ENCODE results near the gene CDC42BPG. TPM values are rescaled to one million over a fixed set of nuclear protein-coding genes. Genes with fewer than 3 reads are reported as not detected.
A peak's percentile ranks its signal among the peaks of the same experiment; 100 is the strongest.

Gene CDC42BPG
- total RNA-seq: under 1 TPM; 0.50 to 0.61 TPM

- no peaks in the 10 kb centered on the region for H3K36me3 Mint-ChIP-seq
- ATAC-seq: peak; percentile 80
- H3K9me3 Mint-ChIP-seq (ENCODE audit: low read depth): no peaks in the 10 kb centered on the region
- peak; percentile 79 for DNase-seq
- H3K27ac Mint-ChIP-seq: peak within 1 kb of the TSS; percentile 45
- H3K4me3 Mint-ChIP-seq: peak within 1 kb of the TSS; percentile 59
- CTCF ChIA-PET: interaction anchor here (0.6 to 29.2 kb wide), 29 partner anchors 9 to 303 kb away, joined by 3 to 1163 read pairs (median 4); partner anchors contain the start of genes ARL2, BATF2, EHD1 and FAU
- H3K4me1 Mint-ChIP-seq: peaks cover 35% of the 10 kb centered on the region
- no peaks in the 10 kb centered on the region for H3K27me3 Mint-ChIP-seq
Measured at GRCh38 chr11:64844330-64845128, at the start of gene CDC42BPG. Gene CDC42BPG, minus strand, starts transcription at chr11:64844653. Its CDS starts 84 bp downstream, at chr11:64844569.

- ATAC-seq (no peak), DNase-seq (no peak)
- no peak overlapping the region for H3K4me3 Mint-ChIP-seq
- CTCF ChIA-PET: interaction anchor here (0.6 to 31.3 kb wide), 12 partner anchors 8 to 439 kb away, joined by 3 to 1163 read pairs (median 4); partner anchors contain the start of gene CDC42BPG
- no peaks in the 10 kb centered on the region for H3K4me1 Mint-ChIP-seq
- H3K9me3 Mint-ChIP-seq (ENCODE audit: low read depth): no peaks in the 10 kb centered on the region
- no peaks in the 10 kb centered on the region for H3K36me3 Mint-ChIP-seq
- no peaks in the 10 kb centered on the region for H3K27me3 Mint-ChIP-seq
- H3K27ac Mint-ChIP-seq: no peak overlapping the region
Measured at GRCh38 chr11:64893194-64894069, 49.0 kb upstream of the CDC42BPG start.

GRCh38 chr11:64892838-64893193 lies 48.4 kb upstream of the CDC42BPG start:
- peaks cover 5% of the 10 kb centered on the region for H3K4me1 Mint-ChIP-seq
- DNase-seq: no peak
- no peak for ATAC-seq
- H3K27ac Mint-ChIP-seq: no peak overlapping the region
- CTCF ChIA-PET: interaction anchor here (1.3 to 31.3 kb wide), 4 partner anchors 16 to 121 kb away, joined by 6 to 1163 read pairs (median 10); partner anchors contain the start of genes ARL2 and CDC42BPG
- H3K4me3 Mint-ChIP-seq: no peak overlapping the region
- no peaks in the 10 kb centered on the region for H3K9me3 Mint-ChIP-seq (ENCODE audit: low read depth)
- H3K27me3 Mint-ChIP-seq: no peaks in the 10 kb centered on the region
- H3K36me3 Mint-ChIP-seq: no peaks in the 10 kb centered on the region

GRCh38 chr11:64892411-64892831 lies 48.0 kb upstream of the CDC42BPG start:
- CTCF ChIA-PET: interaction anchor here (1.3 to 31.3 kb wide), 4 partner anchors 15 to 122 kb away, joined by 6 to 1163 read pairs (median 10); partner anchors contain the start of genes ARL2 and CDC42BPG
- no peak for ATAC-seq
- no peak for DNase-seq
- Mint-ChIP-seq H3K9me3 (ENCODE audit: low read depth) (no peaks in the 10 kb centered on the region), H3K4me3 (no peak overlapping the region), H3K36me3 (no peaks in the 10 kb centered on the region), H3K4me1 (peaks cover 8% of the 10 kb centered on the region), H3K27me3 (no peaks in the 10 kb centered on the region), H3K27ac (no peak overlapping the region)

GRCh38 chr11:64891880-64892279 lies 47.4 kb upstream of the CDC42BPG start:
- H3K4me1 Mint-ChIP-seq: peaks cover 11% of the 10 kb centered on the region
- no peak for ATAC-seq
- H3K27me3 Mint-ChIP-seq: no peaks in the 10 kb centered on the region
- no peak overlapping the region for H3K4me3 Mint-ChIP-seq
- no peak for DNase-seq
- H3K27ac Mint-ChIP-seq: no peak overlapping the region
- H3K9me3 Mint-ChIP-seq (ENCODE audit: low read depth): no peaks in the 10 kb centered on the region
- CTCF ChIA-PET: interaction anchor here (1.3 to 31.3 kb wide), 3 partner anchors 19 to 122 kb away, joined by 6 to 1163 read pairs (median 9); partner anchors contain the start of genes ARL2 and CDC42BPG
- H3K36me3 Mint-ChIP-seq: no peaks in the 10 kb centered on the region

- DNase-seq (no peak), ATAC-seq (no peak)
- CTCF ChIA-PET: interaction anchor here (1.3 to 31.3 kb wide), 5 partner anchors 9 to 123 kb away, joined by 4 to 1163 read pairs (median 7); partner anchors contain the start of genes ARL2, CDC42BPG and EHD1
- no peaks in the 10 kb centered on the region for H3K27me3 Mint-ChIP-seq
- H3K4me1 Mint-ChIP-seq: peaks cover 11% of the 10 kb centered on the region
- no peak overlapping the region for H3K27ac Mint-ChIP-seq
- no peaks in the 10 kb centered on the region for H3K36me3 Mint-ChIP-seq
- no peaks in the 10 kb centered on the region for H3K9me3 Mint-ChIP-seq (ENCODE audit: low read depth)
- no peak overlapping the region for H3K4me3 Mint-ChIP-seq
Measured at GRCh38 chr11:64891215-64891848, 46.9 kb upstream of the CDC42BPG start.

- Mint-ChIP-seq H3K27me3 (no peaks in the 10 kb centered on the region), H3K27ac (no peak overlapping the region), H3K36me3 (no peaks in the 10 kb centered on the region), H3K4me1 (peaks cover 18% of the 10 kb centered on the region), H3K9me3 (ENCODE audit: low read depth) (no peaks in the 10 kb centered on the region), H3K4me3 (no peak overlapping the region)
- DNase-seq: no peak
- ATAC-seq: no peak
- CTCF ChIA-PET: interaction anchor here (0.6 to 31.3 kb wide), 6 partner anchors 9 to 333 kb away, joined by 3 to 1163 read pairs (median 6); partner anchors contain the start of genes ARL2, CDC42BPG and EHD1
Measured at GRCh38 chr11:64890522-64890939, 46.1 kb upstream of the CDC42BPG start.

- Mint-ChIP-seq H3K27ac (no peak overlapping the region), H3K4me1 (peaks cover 29% of the 10 kb centered on the region), H3K9me3 (ENCODE audit: low read depth) (no peaks in the 10 kb centered on the region), H3K36me3 (no peaks in the 10 kb centered on the region), H3K27me3 (no peaks in the 10 kb centered on the region), H3K4me3 (no peak overlapping the region)
- DNase-seq (no peak), ATAC-seq (no peak)
- CTCF ChIA-PET: interaction anchor here (0.5 to 31.3 kb wide), 6 partner anchors 13 to 228 kb away, joined by 3 to 1163 read pairs (median 6); partner anchors contain the start of genes ARL2, CDC42BPG, EHD1 and ZNHIT2
Measured at GRCh38 chr11:64888729-64889511, 44.5 kb upstream of the CDC42BPG start.

GRCh38 chr11:64888406-64888728 lies 43.9 kb upstream of the CDC42BPG start:
- Mint-ChIP-seq H3K4me3 (peak overlapping the region; percentile 65), H3K27ac (peak overlapping the region; percentile 84), H3K36me3 (no peaks in the 10 kb centered on the region), H3K4me1 (peaks cover 34% of the 10 kb centered on the region), H3K27me3 (no peaks in the 10 kb centered on the region), H3K9me3 (ENCODE audit: low read depth) (no peaks in the 10 kb centered on the region)
- CTCF ChIA-PET: interaction anchor here (0.6 to 31.3 kb wide), 13 partner anchors 8 to 229 kb away, joined by 3 to 1163 read pairs (median 4); partner anchors contain the start of genes CDC42BPG, EHD1, PPP2R5B and TM7SF2
- ATAC-seq (no peak), DNase-seq (no peak)

GRCh38 chr11:64887757-64888405 lies 43.4 kb upstream of the CDC42BPG start:
- CTCF ChIA-PET: interaction anchor here (0.7 to 31.3 kb wide), 12 partner anchors 9 to 230 kb away, joined by 3 to 1163 read pairs (median 4); partner anchors contain the start of genes CDC42BPG, EHD1, PPP2R5B and TM7SF2
- peak; percentile 87 for DNase-seq
- H3K27me3 Mint-ChIP-seq: no peaks in the 10 kb centered on the region
- H3K9me3 Mint-ChIP-seq (ENCODE audit: low read depth): no peaks in the 10 kb centered on the region
- peak overlapping the region; percentile 65 for H3K4me3 Mint-ChIP-seq
- H3K27ac Mint-ChIP-seq: peak overlapping the region; percentile 84
- no peaks in the 10 kb centered on the region for H3K36me3 Mint-ChIP-seq
- ATAC-seq: peak; percentile 94
- H3K4me1 Mint-ChIP-seq: peaks cover 38% of the 10 kb centered on the region

GRCh38 chr11:64887234-64887756 lies 42.8 kb upstream of the CDC42BPG start:
- H3K27me3 Mint-ChIP-seq: no peaks in the 10 kb centered on the region
- H3K4me3 Mint-ChIP-seq: no peak overlapping the region
- DNase-seq (no peak), ATAC-seq (no peak)
- CTCF ChIA-PET: interaction anchor here (0.7 to 31.3 kb wide), 11 partner anchors 9 to 224 kb away, joined by 3 to 1163 read pairs (median 4); partner anchors contain the start of genes ARL2, CDC42BPG, EHD1 and PPP2R5B
- peak overlapping the region; percentile 37 for H3K27ac Mint-ChIP-seq
- H3K4me1 Mint-ChIP-seq: peaks cover 40% of the 10 kb centered on the region
- no peaks in the 10 kb centered on the region for H3K36me3 Mint-ChIP-seq
- H3K9me3 Mint-ChIP-seq (ENCODE audit: low read depth): no peaks in the 10 kb centered on the region
